GM06990 (cell line): ENCODE results near the gene NDUFA13.
A peak's percentile ranks its signal among the peaks of the same experiment; 100 is the strongest.
"Not testable (repeated sequence)": the region's sequence is repeated elsewhere in the genome, so short reads cannot be mapped to it uniquely, and the experiment has no call there.

Source experiments
- DNase-seq: peaks from one replicate; pipeline ENCODE4 v3.0.0-alpha.2; 2011; ENCODE audit not compliant: insufficient read length; ENCODE audit errors: extremely low read depth
- H3K27me3 ChIP-seq: replicated peaks from 2 replicates; pipeline ENCODE4 v1.6.0; 2011; ENCODE audit warnings: low read length; ENCODE audit not compliant: control insufficient read depth, insufficient read depth
- H3K36me3 ChIP-seq: 2 replicates; pipeline ENCODE4 v1.5.1; 2011; ENCODE audit warnings: low read length; ENCODE audit not compliant: control insufficient read depth, insufficient read depth
- H3K4me3 ChIP-seq: replicated peaks from 2 replicates; pipeline ENCODE4 v1.5.1; 2011; ENCODE audit warnings: low read depth, mild to moderate bottlenecking, control low read depth, low read length
- CTCF ChIP-seq: IDR thresholded peaks from 2 replicates; pipeline ENCODE4 v1.5.1; 2011; ENCODE audit warnings: low read length, control low read depth, mild to moderate bottlenecking, inconsistent platforms; ENCODE audit not compliant: insufficient read depth, poor library complexity, severe bottlenecking

NDUFA13 gene

GRCh38 chr19:19515642-19516519 lies at the start of gene NDUFA13:
Gene NDUFA13 (plus strand): TSS chr19:19516225. CDS start chr19:19516239, 14 bp downstream.
- peak within 1 kb of the TSS; percentile 92 for H3K4me3 ChIP-seq
- no peaks in the 10 kb centered on the region for H3K27me3 ChIP-seq
- H3K36me3 ChIP-seq, result peaks cover 9% of the 10 kb centered on the region
- peak; percentile 94 for DNase-seq
- TF ChIP-seq CTCF, result no peak

DNA sequence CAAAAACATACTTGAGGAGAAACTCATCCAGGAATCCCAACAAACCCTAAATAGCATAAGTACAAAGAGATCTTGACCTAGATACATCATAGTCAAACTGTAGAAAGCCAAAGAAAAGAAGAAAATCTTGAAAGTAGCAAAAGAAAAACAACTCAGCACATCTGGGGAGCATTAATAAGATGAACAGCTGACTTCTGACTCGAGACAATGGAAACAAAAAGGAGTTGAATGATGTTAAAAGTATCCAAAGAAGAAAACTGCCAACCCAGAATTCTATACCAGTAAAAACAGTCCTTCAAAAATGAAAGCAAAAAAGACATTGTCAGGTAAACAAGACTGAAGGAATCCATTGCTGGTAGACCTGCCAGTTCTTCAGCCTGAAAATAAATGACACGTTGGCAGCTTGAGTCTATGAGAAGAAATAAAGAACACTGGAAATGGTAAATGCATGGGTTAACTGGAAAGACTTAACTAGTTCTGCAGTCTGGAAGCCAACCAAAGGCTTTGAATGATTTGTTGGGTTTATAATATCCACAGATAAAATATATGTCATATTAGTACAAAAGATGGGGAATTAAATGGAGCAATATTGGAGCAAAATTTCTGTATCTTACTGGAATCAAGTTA lies 47.5 kb upstream of the NDUFA13 start:
- DNase-seq, result no peak
- H3K36me3 ChIP-seq, result peaks cover 22% of the 10 kb centered on the region
- H3K27me3 ChIP-seq, result no peaks in the 10 kb centered on the region
- no peak for TF ChIP-seq CTCF
- no peak overlapping the region for H3K4me3 ChIP-seq

DNA sequence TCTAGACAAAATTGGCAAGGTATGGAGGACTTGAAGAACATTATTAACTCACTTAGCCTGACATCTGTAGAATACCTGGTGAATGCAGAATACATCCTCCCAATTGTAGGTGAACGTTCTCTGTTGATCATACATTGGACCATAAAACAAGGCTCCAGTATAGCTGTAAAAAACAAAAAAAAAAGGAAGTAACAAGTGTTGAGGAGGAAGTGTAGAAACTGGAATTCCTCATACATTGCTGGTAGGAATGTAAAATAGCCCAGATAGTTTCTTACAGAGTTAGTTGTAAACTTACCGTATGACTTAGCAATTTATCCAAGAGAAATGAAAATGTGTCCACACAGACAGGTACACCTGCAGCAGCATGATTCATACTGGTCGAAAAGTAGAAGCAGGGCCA lies 45.4 kb upstream of the NDUFA13 start:
- Histone ChIP-seq H3K36me3 (peaks cover 18% of the 10 kb centered on the region), H3K27me3 (no peaks in the 10 kb centered on the region), H3K4me3 (no peak overlapping the region)
- no peak for DNase-seq
- no peak for TF ChIP-seq CTCF

- Histone ChIP-seq H3K4me3 (no peak overlapping the region), H3K27me3 (no peaks in the 10 kb centered on the region), H3K36me3 (peaks cover 10% of the 10 kb centered on the region)
- TF ChIP-seq CTCF, result no peak
- DNase-seq, result no peak
Measured at GRCh38 chr19:19471682-19472081, 44.3 kb upstream of the NDUFA13 start.

DNA sequence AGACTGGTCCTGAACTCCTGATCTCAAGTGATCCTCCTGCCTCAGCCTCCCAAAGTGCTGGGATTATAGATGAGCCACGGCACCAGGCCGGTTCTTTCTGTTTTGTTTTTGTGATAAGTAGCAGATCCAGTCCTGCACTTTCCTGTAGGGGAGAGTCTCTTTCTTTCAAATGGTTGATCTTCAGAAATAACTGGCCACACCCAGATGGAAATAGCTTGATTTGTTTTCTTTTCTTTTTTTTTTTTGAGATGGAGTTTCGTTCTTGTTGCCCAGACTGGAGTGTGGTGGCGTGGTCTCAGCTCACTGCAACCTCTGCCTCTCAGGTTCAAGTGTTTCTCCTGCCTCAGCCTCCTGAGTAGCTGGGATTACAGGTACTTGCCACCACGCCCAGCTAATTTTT lies 43.9 kb upstream of the NDUFA13 start:
- H3K4me3 ChIP-seq, H3K36me3 ChIP-seq, H3K27me3 ChIP-seq, DNase-seq: not testable (repeated sequence)

GRCh38 chr19:19475015-19475765 lies 40.8 kb upstream of the NDUFA13 start:
- no peak for DNase-seq
- Histone ChIP-seq H3K27me3 (no peaks in the 10 kb centered on the region), H3K36me3 (peaks cover 8% of the 10 kb centered on the region), H3K4me3 (no peak overlapping the region)
- no peak for TF ChIP-seq CTCF
